Measurements from ENCODE around the gene FRG2.

- TF ChIP-seq POLR2AphosphoS5 (IDR thresholded peaks at IDR 0.05; ENCODE audit: low read depth, low read length) (no peak), POLR2A (IDR thresholded peaks at IDR 0.05; ENCODE audit: low read depth, low read length) (no peak)
Measured at GRCh38 chr4:190017357-190018200, 9.5 kb downstream of the FRG2 start.

All from GM12891 (cell line).